GM12864 (cell line): Measurements from ENCODE around the gene ASPSCR1.

Experiments used
- DNase-seq: peaks from one replicate; pipeline ENCODE4 v3.0.0-alpha.2; 2011; ENCODE audit warnings: low read depth
- H3K4me3 ChIP-seq: 2 replicates; pipeline ENCODE4 v1.5.1; 2011; ENCODE audit warnings: mild to moderate bottlenecking, low read depth, low read length, control low read depth
- TF ChIP-seq, protein P1 (sequence below): IDR thresholded peaks from 2 replicates; pipeline ENCODE4 v1.5.1; 2011; ENCODE audit warnings: low read depth, mild to moderate bottlenecking, moderate library complexity, low read length, control low read depth, inconsistent platforms; ENCODE audit errors: missing control alignments

ASPSCR1 gene

DNA sequence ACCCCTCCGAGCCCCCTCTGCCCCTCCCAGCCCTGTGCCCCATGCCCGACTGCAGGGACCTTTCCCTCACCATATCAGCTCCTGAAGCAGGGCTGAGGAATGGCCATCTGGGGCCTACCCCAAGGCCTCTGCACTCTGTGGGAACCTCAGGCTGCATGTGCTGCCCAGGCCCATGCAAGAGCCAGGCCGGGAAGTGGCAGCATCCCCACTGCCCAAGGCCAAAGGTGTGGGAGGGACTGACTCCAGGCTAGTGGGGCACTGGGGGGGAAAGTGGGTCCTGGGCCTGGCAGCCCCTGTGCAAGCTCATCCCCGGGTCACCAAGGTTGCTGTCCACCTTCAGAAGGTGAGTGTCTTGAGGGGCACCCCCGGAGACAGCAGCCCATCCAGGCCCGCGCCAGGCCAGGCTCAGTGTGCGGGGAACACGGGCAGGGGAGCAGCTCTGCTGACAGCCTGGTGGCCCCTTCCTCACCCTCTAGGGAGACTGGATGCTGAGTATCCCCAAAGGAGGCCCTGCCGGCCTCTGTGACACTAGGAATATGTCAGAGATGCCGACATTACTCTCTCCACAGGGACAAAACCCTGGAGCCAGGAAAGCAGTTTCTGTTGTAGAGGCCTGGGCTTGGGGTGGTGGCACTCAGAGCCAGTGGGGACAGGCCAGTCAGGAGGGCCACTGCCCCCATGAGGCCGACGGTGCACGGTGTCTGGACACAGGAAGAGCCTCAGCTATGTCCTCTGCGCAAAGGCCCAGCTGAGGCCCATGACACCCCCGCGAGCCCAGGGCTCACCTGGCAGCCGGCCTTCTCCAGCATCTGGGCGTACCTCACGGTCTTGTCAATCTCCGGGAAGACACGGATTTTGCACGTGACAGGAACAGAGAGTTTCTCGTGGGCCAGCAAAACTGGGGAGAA, 84.9 kb downstream of the ASPSCR1 start:
- TF ChIP-seq, protein P1, sequence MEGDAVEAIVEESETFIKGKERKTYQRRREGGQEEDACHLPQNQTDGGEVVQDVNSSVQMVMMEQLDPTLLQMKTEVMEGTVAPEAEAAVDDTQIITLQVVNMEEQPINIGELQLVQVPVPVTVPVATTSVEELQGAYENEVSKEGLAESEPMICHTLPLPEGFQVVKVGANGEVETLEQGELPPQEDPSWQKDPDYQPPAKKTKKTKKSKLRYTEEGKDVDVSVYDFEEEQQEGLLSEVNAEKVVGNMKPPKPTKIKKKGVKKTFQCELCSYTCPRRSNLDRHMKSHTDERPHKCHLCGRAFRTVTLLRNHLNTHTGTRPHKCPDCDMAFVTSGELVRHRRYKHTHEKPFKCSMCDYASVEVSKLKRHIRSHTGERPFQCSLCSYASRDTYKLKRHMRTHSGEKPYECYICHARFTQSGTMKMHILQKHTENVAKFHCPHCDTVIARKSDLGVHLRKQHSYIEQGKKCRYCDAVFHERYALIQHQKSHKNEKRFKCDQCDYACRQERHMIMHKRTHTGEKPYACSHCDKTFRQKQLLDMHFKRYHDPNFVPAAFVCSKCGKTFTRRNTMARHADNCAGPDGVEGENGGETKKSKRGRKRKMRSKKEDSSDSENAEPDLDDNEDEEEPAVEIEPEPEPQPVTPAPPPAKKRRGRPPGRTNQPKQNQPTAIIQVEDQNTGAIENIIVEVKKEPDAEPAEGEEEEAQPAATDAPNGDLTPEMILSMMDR = no peak
- H3K4me3 ChIP-seq = no peak overlapping the region
- no peak for DNase-seq

DNA sequence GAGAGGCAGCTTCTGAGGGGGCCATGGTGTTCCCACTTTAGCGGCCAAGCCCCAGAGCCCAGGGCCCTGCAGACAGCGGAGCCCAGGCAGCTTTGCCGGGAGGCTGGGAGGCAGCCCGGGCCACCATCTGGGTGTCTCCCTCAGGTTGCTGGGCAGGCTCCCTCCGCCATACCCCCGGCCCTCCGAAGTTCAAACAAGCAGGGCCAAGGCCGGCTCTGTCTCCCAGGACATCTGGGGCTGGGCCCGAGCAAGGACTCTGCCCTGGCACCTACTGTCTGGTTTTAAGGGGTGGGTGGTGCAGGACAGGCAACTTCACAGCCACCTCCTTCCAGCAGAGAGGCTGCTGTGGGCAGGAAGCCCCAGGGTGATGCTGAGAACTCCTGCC, 85.5 kb downstream of the ASPSCR1 start:
- TF ChIP-seq, protein P1 = no peak
- DNase-seq = no peak
- H3K4me3 ChIP-seq = no peak overlapping the region

DNA sequence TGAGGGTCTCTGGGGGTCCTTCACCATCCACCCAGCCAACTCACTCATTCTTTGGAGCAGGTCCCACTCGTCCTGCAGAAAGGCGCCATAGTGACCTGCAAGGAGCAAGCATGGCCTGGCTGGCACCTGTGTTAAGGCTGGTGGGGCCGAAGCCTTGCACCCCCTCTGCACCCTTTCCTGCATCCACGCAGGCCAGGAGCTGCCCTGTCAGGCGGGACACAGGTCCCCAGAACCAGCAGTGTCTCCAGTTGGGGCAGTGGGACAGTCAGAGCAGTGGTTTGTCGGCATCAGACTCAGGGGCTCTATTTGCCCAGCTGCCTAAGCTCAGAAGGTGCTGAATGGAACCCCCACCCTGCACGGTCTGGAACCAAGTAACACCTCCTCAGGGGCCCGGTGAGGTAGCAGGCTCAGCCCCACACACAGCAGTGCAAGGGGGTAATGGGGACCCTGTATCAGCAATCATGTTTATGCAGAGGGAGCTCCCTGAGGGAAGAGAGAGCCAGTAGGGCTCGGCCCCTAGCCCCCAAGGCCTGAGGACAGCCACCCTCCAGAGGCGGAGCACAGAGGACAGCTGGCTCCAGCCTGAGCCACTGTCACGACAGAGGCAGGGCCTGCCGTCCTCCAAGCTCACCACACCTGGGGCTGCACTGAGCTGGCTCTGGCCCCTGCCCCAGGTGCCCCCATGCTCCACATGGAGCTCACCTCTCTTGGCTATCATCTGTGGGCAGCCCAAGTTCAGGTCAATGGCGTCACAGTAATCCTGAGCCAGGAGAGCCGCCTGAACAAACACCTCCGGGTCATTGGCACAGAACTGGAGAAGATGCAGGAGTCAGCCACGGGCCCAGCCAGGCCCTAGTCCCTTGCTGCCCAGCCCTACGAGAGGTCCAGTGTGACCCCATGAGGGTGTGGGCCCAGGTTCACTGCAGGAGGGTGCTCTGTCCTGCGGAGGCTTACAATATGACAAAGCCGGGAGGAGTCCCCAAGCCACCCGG, 86.3 kb downstream of the ASPSCR1 start:
- DNase-seq = no peak
- peak overlapping the region; percentile 97; the same call in 1 of the 2 replicates for H3K4me3 ChIP-seq
- TF ChIP-seq, protein P1 = no peak

DNA sequence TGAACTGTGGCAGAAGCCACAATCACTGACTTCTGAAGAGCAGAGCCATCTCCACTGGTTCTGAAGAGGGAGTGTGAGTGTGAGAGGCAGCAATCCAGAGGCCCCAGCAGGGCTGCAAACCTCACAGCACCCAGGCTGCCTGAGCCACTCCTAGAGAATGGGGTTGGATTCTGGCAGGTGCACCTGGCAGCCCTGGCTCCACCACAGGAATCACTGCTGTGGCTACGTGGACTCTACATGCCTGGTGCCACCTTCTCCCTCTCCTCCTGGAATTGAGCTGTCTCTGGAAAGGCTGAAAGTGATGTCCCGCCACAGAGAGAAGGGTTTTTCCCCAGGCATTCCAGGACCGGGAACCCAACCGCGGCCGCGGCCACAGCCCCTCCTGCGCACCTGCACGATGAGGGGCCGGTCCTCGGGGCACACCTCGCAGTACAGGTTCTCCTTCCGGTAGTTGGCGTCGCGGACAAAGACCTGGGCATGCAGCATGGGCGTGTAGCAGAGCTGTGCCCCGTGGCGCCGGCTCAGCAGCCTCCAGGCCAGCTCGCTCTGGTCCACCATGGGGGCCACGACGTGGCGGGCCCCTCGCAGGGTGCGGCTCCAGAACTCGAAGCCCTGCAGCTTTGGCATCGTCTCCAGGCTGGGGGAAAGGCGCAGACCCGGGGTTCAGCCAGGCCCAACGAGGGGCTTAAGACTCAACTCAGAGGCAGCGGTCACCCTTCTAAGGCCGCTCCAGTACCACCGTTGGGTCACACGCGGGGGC, 87.2 kb downstream of the ASPSCR1 start:
- TF ChIP-seq, protein P1 = no peak
- no peak for DNase-seq
- peak overlapping the region; percentile 97 for H3K4me3 ChIP-seq

DNA sequence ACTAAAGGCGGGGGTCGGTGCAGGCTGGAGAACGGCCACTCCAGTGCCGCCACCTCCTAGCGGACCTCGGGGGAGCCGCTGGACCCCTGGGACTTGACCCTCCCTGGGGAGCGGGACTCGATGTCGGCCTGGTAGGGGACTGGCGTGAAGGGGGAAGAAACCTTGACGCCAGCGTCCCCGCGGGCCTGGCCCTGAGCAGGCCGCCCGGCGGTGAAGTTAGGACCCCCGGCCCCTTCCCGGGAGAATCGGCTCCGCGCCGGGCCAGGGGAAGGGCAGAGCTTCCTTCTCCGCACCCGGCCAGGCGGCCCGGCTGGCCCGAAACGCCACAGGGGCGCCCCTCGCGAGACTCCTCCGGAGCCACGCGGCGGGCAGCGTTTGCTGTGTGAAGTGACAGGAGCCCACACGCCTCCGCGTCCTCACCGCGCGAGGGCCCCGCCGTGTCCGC, 87.8 kb downstream of the ASPSCR1 start:
- TF ChIP-seq, protein P1 = no peak
- H3K4me3 ChIP-seq = peak overlapping the region; percentile 97
- DNase-seq = no peak

DNA sequence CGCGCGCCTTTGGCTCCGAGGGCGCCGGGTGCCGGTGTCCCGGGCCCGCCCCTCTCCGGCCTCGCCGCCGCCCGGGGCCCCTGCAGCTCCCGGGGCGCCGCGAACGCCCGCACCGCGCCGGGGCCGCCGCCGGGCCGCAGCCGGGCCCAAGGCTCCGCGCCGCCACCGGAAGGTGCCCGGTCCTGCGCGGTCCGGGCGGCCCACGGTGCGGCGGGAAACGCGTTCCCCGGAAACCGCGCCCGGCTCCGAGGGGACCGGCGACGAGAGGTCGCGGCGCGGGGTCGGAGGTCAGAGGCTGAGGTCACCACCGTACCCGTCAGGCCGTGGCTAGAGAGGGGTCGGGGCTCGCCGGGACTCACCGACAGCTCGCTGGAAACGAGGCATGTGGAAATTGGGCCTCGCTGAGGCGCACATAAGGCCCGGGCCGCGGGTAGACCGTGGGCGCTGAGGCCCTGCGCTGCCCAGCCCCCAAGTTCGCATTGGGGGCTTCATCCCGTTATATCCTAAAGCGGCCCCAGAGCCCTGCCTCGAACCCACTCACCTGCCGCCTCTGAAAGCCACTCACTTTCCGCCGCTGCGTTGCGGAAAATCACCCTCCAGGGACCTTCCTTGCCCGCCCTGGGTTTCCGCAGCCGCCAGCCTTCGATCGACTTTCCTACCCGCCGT, 88.3 kb downstream of the ASPSCR1 start, which contains the start of gene DUS1L:
Gene DUS1L, minus strand, starts transcription at position 167 of the 666 bp plus-strand sequence. CDS start 745 bp downstream, outside the sequence.
- peak within 1 kb of the TSS; percentile 97 for H3K4me3 ChIP-seq
- TF ChIP-seq, protein P1 = no peak
- DNase-seq = peak; percentile 16
